Glomerular endothelial cell (primary cell): ENCODE data around the gene ASAH2. TPM values are rescaled to one million over a fixed set of nuclear protein-coding genes. Genes with fewer than 3 reads are reported as not detected.
"Not testable (repeated sequence)": the region's sequence is repeated elsewhere in the genome, so short reads cannot be mapped to it uniquely, and the experiment has no call there.

Experiments used
- DNase-seq: peaks from one replicate; pipeline ENCODE4 v3.0.0-alpha.2; 2011; ENCODE audit warnings: low read depth, low spot score; ENCODE audit errors: extremely low read depth
- total RNA-seq: library from RNA; depleted of rRNA; stranded (reverse); fragments of >200 nt; gene quantifications from 2 replicates; pipeline ENCODE4 v1.2.3, GENCODE V29; 2015

The ASAH2 gene
- total RNA-seq, 1 donor from 2014 or later = 0.88 TPM

- no peak for DNase-seq
Observed at GRCh38 chr10:50260791-50261281, 9.5 kb upstream of the ASAH2 start.

GRCh38 chr10:50254479-50254878, 3.2 kb upstream of the ASAH2 start:
- no peak for DNase-seq

GRCh38 chr10:50250096-50250854, 1.0 kb downstream of the ASAH2 start:
- DNase-seq = no peak

GRCh38 chr10:50248598-50248997, 2.7 kb downstream of the ASAH2 start:
- no peak for DNase-seq

GRCh38 chr10:50248062-50248461, 3.3 kb downstream of the ASAH2 start:
- DNase-seq = no peak

- DNase-seq = no peak
Observed at GRCh38 chr10:50244201-50244600, 7.1 kb downstream of the ASAH2 start.

GRCh38 chr10:50242777-50243176, 8.5 kb downstream of the ASAH2 start:
- no peak for DNase-seq

GRCh38 chr10:50241478-50241877, 9.8 kb downstream of the ASAH2 start:
- not testable (repeated sequence) for DNase-seq

GRCh38 chr10:50234486-50234885, 16.8 kb downstream of the ASAH2 start:
- DNase-seq = no peak

GRCh38 chr10:50232261-50232639, 19.1 kb downstream of the ASAH2 start:
- DNase-seq = no peak

GRCh38 chr10:50231515-50232260, 19.6 kb downstream of the ASAH2 start:
- DNase-seq = no peak

GRCh38 chr10:50229460-50229859, 21.9 kb downstream of the ASAH2 start:
- DNase-seq = no peak

- DNase-seq = no peak
Observed at GRCh38 chr10:50228672-50229071, 22.6 kb downstream of the ASAH2 start.

- DNase-seq = no peak
Observed at GRCh38 chr10:50226610-50227009, 24.7 kb downstream of the ASAH2 start.

- peak; percentile 12 for DNase-seq
Observed at GRCh38 chr10:50224330-50224952, 26.9 kb downstream of the ASAH2 start.

- DNase-seq = no peak
Observed at GRCh38 chr10:50222199-50222598, 29.1 kb downstream of the ASAH2 start.

- no peak for DNase-seq
Observed at GRCh38 chr10:50221470-50221869, 29.8 kb downstream of the ASAH2 start.

GRCh38 chr10:50219646-50220045, 31.7 kb downstream of the ASAH2 start:
- no peak for DNase-seq

- no peak for DNase-seq
Observed at GRCh38 chr10:50219200-50219599, 32.1 kb downstream of the ASAH2 start.

- no peak for DNase-seq
Observed at GRCh38 chr10:50216894-50217293, 34.4 kb downstream of the ASAH2 start.

- no peak for DNase-seq
Observed at GRCh38 chr10:50216418-50216817, 34.9 kb downstream of the ASAH2 start.

GRCh38 chr10:50211670-50212069, 39.6 kb downstream of the ASAH2 start:
- DNase-seq = no peak
